HFFc6 (cell line): ENCODE results near the gene LSS. TPM values are rescaled to one million over a fixed set of nuclear protein-coding genes. Genes with fewer than 3 reads are reported as not detected.

Source experiments
- DNase-seq: peaks from one replicate; pipeline ENCODE4 v3.0.0-alpha.2; 2018
- H3K27ac Mint-ChIP-seq: 2 replicates; pipeline ENCODE4 v1.8.0; 2020; ENCODE audit warnings: mild to moderate bottlenecking, mixed read lengths
- H3K27me3 Mint-ChIP-seq: 2 replicates; pipeline ENCODE4 v1.8.0; 2021; ENCODE audit warnings: mild to moderate bottlenecking, moderate library complexity, mixed read lengths; ENCODE audit not compliant: insufficient read depth
- H3K36me3 Mint-ChIP-seq: 2 replicates; pipeline ENCODE4 v1.8.0; 2021; ENCODE audit warnings: low read depth, mixed read lengths
- H3K4me1 Mint-ChIP-seq: 2 replicates; pipeline ENCODE4 v1.8.0; 2020; ENCODE audit warnings: low read depth, mixed read lengths
- H3K4me3 Mint-ChIP-seq: 2 replicates; pipeline ENCODE4 v1.8.0; 2020; ENCODE audit warnings: mild to moderate bottlenecking, moderate library complexity, mixed read lengths
- H3K9me3 Mint-ChIP-seq: 2 replicates; pipeline ENCODE4 v1.8.0; 2020; ENCODE audit warnings: mild to moderate bottlenecking, mixed read lengths
- total RNA-seq, 6 experiments: library from RNA; stranded (reverse); fragmentation: NEBNext Ultra II Directional; extraction: Animal tissue kit (Norgen Biotek cat#: 25700); gene quantifications; 2 replicates in 1 of 6; 3 replicates in 5 of 6; pipeline ENCODE4 v1.2.3, GENCODE V29; 2021
- TF ChIP-seq, protein P1 (sequence below): fragments of 200-600 bp; sonication (generic); IDR thresholded peaks from 2 replicates; pipeline ENCODE4 v1.5.0; 2021; ENCODE audit warnings: antibody characterized with exemption, mild to moderate bottlenecking

The LSS gene
- total RNA-seq, 6 experiments from 2014 or later = 47.9 to 61.3 (median 50.6) TPM

GRCh38 chr21:46208761-46209721, 19.5 kb downstream of the LSS start:
- Mint-ChIP-seq H3K4me1 (no peaks in the 10 kb centered on the region), H3K36me3 (peaks cover 13% of the 10 kb centered on the region; the same call in 1 of the 2 replicates), H3K4me3 (no peak overlapping the region), H3K27ac (no peak overlapping the region), H3K27me3 (no peaks in the 10 kb centered on the region), H3K9me3 (no peaks in the 10 kb centered on the region)
- no peak for DNase-seq
- TF ChIP-seq, protein P1, sequence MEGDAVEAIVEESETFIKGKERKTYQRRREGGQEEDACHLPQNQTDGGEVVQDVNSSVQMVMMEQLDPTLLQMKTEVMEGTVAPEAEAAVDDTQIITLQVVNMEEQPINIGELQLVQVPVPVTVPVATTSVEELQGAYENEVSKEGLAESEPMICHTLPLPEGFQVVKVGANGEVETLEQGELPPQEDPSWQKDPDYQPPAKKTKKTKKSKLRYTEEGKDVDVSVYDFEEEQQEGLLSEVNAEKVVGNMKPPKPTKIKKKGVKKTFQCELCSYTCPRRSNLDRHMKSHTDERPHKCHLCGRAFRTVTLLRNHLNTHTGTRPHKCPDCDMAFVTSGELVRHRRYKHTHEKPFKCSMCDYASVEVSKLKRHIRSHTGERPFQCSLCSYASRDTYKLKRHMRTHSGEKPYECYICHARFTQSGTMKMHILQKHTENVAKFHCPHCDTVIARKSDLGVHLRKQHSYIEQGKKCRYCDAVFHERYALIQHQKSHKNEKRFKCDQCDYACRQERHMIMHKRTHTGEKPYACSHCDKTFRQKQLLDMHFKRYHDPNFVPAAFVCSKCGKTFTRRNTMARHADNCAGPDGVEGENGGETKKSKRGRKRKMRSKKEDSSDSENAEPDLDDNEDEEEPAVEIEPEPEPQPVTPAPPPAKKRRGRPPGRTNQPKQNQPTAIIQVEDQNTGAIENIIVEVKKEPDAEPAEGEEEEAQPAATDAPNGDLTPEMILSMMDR = no peak

DNA sequence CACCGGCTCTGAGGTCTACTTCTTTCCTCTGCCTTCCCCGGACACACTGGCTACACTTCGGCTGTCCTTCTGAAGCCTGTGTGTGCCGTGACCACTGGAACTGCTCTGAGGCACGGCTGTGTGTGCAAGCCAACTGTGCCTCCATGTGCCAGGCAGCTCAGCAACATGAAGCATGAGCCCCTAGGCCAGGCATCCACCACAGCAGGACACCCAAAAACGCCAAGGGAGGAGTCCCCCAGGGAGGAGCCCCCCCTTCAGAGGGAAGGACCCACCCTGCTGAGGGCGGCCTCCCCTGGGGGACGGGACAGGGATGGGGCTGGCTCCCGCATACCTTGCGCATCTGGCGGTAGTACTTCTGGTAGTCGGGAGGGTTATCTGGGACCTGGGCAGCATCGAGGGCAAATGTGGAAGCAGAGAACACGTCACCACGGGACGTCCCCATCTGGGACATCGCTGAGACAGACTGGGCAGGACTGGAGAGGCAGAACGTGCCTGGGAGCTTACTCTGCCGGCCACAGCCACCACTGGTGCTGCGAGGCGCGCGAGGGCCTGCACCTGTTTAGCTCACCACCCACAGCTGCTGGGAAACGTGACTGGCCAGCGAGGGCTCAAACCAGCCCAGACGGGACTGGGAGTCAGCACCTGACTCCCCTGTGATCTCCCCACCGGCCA, 20.5 kb downstream of the LSS start:
- Mint-ChIP-seq H3K9me3 (no peaks in the 10 kb centered on the region), H3K4me3 (no peak overlapping the region), H3K36me3 (peaks cover 13% of the 10 kb centered on the region; the same call in 1 of the 2 replicates)

GRCh38 chr21:46207006-46207919, 21.3 kb downstream of the LSS start:
- H3K4me3 Mint-ChIP-seq = no peak overlapping the region
- H3K27ac Mint-ChIP-seq = no peak overlapping the region
- H3K27me3 Mint-ChIP-seq = no peaks in the 10 kb centered on the region
- no peaks in the 10 kb centered on the region for H3K9me3 Mint-ChIP-seq
- H3K36me3 Mint-ChIP-seq = peaks cover 13% of the 10 kb centered on the region; the same call in 1 of the 2 replicates
- DNase-seq = no peak
- no peaks in the 10 kb centered on the region for H3K4me1 Mint-ChIP-seq
- TF ChIP-seq, protein P1 = no peak

More for the DNA sequence above, 20.5 kb downstream of the LSS start:
- Mint-ChIP-seq H3K27ac (no peak overlapping the region), H3K27me3 (no peaks in the 10 kb centered on the region), H3K4me1 (no peaks in the 10 kb centered on the region)
- TF ChIP-seq, protein P1 = no peak
- no peak for DNase-seq

GRCh38 chr21:46206163-46207005, 22.2 kb downstream of the LSS start:
- Mint-ChIP-seq H3K4me1 (no peaks in the 10 kb centered on the region), H3K4me3 (no peak overlapping the region), H3K27me3 (no peaks in the 10 kb centered on the region)

More at GRCh38 chr21:46206163-46207005, 22.2 kb downstream of the LSS start:
- H3K9me3 Mint-ChIP-seq = no peaks in the 10 kb centered on the region
- no peak for DNase-seq
- peaks cover 13% of the 10 kb centered on the region; the same call in 1 of the 2 replicates for H3K36me3 Mint-ChIP-seq
- no peak overlapping the region for H3K27ac Mint-ChIP-seq
- TF ChIP-seq, protein P1 = no peak
